NCI-H2171 (cell line): ENCODE data around the gene BTBD6.
"Not testable (repeated sequence)": the region's sequence is repeated elsewhere in the genome, so short reads cannot be mapped to it uniquely, and the experiment has no call there.

ENCODE experiments used
- DNase-seq: peaks from one replicate; lab custom pipeline; 2025; lab: John Stamatoyannopoulos, UW

The BTBD6 gene

GRCh38 chr14:105297311-105297710, 49.0 kb downstream of the BTBD6 start:
- DNase-seq, result not testable (repeated sequence)

- DNase-seq, result peak; percentile 3
These were observed 51.6 kb downstream of the BTBD6 start for GRCh38 chr14:105299654-105300541.
